SU-DHL-6 (cell line): Measurements from ENCODE around the gene CBLB.

Experiments
- CTCF ChIP-seq: fragments of 200-600 bp; sonication (generic); IDR thresholded peaks from one replicate; pipeline ENCODE4 v1.5.1; 2017; ENCODE audit warnings: antibody characterized with exemption, mild to moderate bottlenecking, low read length, moderate library complexity; ENCODE audit not compliant: insufficient read depth, poor library complexity, severe bottlenecking
- EZH2phosphoT487 ChIP-seq: fragments of 200-600 bp; sonication (generic), shearing (Covaris generic); conservative IDR thresholded peaks from 2 replicates; pipeline ENCODE4 v1.6.1; 2018; ENCODE audit warnings: mild to moderate bottlenecking, antibody characterized with exemption, low read length, moderate library complexity, mixed read lengths

GRCh38 chr3:105722943-105723556 lies 145.8 kb downstream of the CBLB start:
- TF ChIP-seq EZH2phosphoT487: no peak
- no peak for TF ChIP-seq CTCF
